ENCODE measurements around the gene NEDD9. TPM values are rescaled to one million over a fixed set of nuclear protein-coding genes. Genes with fewer than 3 reads are reported as not detected.

The NEDD9 gene
- total RNA-seq, 1 donor: 32.9 TPM

GRCh38 chr6:11212664-11213063 lies 19.8 kb downstream of the NEDD9 start:
- H3K9me3 ChIP-seq (ENCODE audit: low read depth, low read length): no peaks in the 10 kb centered on the region
- H3K79me2 ChIP-seq (ENCODE audit: insufficient read depth, low read length): peaks cover 80% of the 10 kb centered on the region
- no peaks in the 10 kb centered on the region for H3K27me3 ChIP-seq (ENCODE audit: insufficient read depth, low read length)
- peak overlapping the region; percentile 31 for H3K4me2 ChIP-seq (ENCODE audit: insufficient read depth, low read length)
- H3K4me1 ChIP-seq (ENCODE audit: insufficient read depth, low read length): peaks cover 65% of the 10 kb centered on the region
- H3K27ac ChIP-seq (ENCODE audit: low read depth, low read length): peak overlapping the region; percentile 99
- TF ChIP-seq, protein P1, sequence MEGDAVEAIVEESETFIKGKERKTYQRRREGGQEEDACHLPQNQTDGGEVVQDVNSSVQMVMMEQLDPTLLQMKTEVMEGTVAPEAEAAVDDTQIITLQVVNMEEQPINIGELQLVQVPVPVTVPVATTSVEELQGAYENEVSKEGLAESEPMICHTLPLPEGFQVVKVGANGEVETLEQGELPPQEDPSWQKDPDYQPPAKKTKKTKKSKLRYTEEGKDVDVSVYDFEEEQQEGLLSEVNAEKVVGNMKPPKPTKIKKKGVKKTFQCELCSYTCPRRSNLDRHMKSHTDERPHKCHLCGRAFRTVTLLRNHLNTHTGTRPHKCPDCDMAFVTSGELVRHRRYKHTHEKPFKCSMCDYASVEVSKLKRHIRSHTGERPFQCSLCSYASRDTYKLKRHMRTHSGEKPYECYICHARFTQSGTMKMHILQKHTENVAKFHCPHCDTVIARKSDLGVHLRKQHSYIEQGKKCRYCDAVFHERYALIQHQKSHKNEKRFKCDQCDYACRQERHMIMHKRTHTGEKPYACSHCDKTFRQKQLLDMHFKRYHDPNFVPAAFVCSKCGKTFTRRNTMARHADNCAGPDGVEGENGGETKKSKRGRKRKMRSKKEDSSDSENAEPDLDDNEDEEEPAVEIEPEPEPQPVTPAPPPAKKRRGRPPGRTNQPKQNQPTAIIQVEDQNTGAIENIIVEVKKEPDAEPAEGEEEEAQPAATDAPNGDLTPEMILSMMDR (IDR thresholded peaks at IDR 0.05; ENCODE audit: extremely low read depth, low read depth, low read length): no peak
- peaks cover 3% of the 10 kb centered on the region for H4K20me1 ChIP-seq (ENCODE audit: insufficient read depth, low read length)
- H3K4me3 ChIP-seq (ENCODE audit: insufficient read depth, low read length): no peak overlapping the region
- H2AFZ ChIP-seq (ENCODE audit: low read length): no peak overlapping the region
- H3K36me3 ChIP-seq (ENCODE audit: insufficient read depth, low read length): peaks cover 57% of the 10 kb centered on the region
- peak; percentile 88 for DNase-seq (ENCODE audit: insufficient read length, low spot score, missing footprints)

DNA sequence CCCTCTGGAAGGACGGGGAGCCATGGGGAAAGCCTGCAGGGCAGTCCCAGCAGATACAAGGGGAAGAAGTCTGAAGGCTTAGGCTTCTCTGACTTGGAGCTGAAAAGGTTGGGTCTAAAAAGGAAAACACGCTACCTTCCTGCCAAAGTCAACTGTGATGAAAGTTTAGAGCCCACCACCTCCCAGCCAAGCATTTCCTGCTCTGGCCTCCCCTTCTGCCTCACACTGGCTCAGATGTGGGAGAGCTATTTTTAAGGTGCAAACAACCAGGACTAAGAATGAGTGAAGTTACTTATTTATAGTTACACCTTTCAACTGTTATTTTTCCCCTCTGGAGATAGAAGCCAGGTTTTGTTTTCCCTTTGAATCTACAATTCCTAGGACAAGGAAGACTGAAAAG lies 21.2 kb downstream of the NEDD9 start:
- Histone ChIP-seq H4K20me1 (ENCODE audit: insufficient read depth, low read length) (peaks cover 2% of the 10 kb centered on the region), H3K79me2 (ENCODE audit: insufficient read depth, low read length) (peaks cover 68% of the 10 kb centered on the region), H3K9me3 (ENCODE audit: low read depth, low read length) (no peaks in the 10 kb centered on the region), H3K4me3 (ENCODE audit: insufficient read depth, low read length) (no peak overlapping the region), H3K27me3 (ENCODE audit: insufficient read depth, low read length) (no peaks in the 10 kb centered on the region), H3K4me2 (ENCODE audit: insufficient read depth, low read length) (no peak overlapping the region), H2AFZ (ENCODE audit: low read length) (no peak overlapping the region), H3K36me3 (ENCODE audit: insufficient read depth, low read length) (peaks cover 59% of the 10 kb centered on the region), H3K4me1 (ENCODE audit: insufficient read depth, low read length) (peaks cover 79% of the 10 kb centered on the region), H3K27ac (ENCODE audit: low read depth, low read length) (peak overlapping the region; percentile 99)
- no peak for DNase-seq (ENCODE audit: insufficient read length, low spot score, missing footprints)
- TF ChIP-seq, protein P1 (IDR thresholded peaks at IDR 0.05; ENCODE audit: extremely low read depth, low read depth, low read length): no peak

DNA sequence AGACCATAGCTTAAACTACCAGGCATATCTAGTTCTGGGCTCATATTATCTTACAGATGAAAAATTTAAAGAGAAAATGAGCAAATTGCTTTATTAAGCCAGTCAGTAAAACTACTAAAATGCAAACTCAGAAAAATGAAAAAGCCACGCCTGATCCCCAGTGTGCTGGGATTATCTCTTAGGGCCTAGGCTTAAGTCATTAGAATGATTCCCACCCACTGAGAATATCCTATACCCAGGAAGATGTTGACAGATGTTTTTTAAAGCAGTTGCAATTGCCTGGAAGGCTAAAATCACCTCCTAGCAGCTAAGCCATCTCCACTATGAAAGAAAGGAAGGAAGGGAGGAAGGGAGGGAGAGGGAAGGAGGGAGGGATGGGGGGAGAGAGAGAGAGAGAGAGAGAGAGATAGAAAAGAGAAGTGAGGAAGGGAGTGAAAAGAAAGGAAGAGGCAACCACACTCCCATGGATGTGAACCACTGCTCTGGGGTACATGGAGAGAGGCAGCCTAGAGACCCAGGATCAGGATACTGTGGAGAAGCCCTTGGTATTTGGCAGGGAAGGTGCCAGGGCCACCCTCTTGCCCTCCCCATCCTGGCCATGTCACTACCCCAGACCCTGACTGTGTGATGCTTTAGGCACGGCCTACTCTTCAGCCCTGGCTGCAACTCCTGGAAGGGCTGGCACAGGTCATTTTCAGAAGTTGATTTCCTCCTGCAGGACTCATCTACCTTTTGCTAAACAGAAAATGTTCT lies 21.9 kb downstream of the NEDD9 start:
- H3K9me3 ChIP-seq (ENCODE audit: low read depth, low read length): no peaks in the 10 kb centered on the region
- no peak for DNase-seq (ENCODE audit: insufficient read length, low spot score, missing footprints)
- H4K20me1 ChIP-seq (ENCODE audit: insufficient read depth, low read length): no peaks in the 10 kb centered on the region
- peak overlapping the region; percentile 24 for H3K4me2 ChIP-seq (ENCODE audit: insufficient read depth, low read length)
- TF ChIP-seq, protein P1 (IDR thresholded peaks at IDR 0.05; ENCODE audit: extremely low read depth, low read depth, low read length): no peak
- H2AFZ ChIP-seq (ENCODE audit: low read length): no peak overlapping the region
- no peak overlapping the region for H3K4me3 ChIP-seq (ENCODE audit: insufficient read depth, low read length)
- peak overlapping the region; percentile 99 for H3K27ac ChIP-seq (ENCODE audit: low read depth, low read length)
- H3K27me3 ChIP-seq (ENCODE audit: insufficient read depth, low read length): no peaks in the 10 kb centered on the region
- H3K79me2 ChIP-seq (ENCODE audit: insufficient read depth, low read length): peaks cover 65% of the 10 kb centered on the region
- peaks cover 78% of the 10 kb centered on the region for H3K4me1 ChIP-seq (ENCODE audit: insufficient read depth, low read length)
- H3K36me3 ChIP-seq (ENCODE audit: insufficient read depth, low read length): peaks cover 63% of the 10 kb centered on the region

DNA sequence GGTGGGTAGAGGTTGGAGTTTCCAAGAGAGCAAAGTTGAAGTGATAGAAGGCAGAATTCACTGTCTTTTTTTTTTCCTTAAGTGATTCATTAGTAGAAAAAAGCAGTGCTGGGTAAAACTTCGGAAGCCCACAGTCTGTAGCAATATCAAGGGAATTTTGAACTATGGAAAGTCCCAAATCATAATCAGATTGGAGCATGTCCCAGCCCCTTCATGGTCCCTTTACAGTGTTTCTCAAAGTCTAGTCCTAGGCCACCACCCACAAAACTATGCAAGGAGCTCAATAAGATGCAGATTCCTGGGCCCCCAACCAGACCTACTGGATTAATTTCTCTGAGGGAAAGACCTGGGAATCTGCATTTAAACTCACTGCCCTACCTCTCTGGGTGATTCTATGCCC lies 22.6 kb downstream of the NEDD9 start:
- peaks cover 64% of the 10 kb centered on the region for H3K79me2 ChIP-seq (ENCODE audit: insufficient read depth, low read length)
- peak overlapping the region; percentile 99 for H3K27ac ChIP-seq (ENCODE audit: low read depth, low read length)

More for the DNA sequence above, 22.6 kb downstream of the NEDD9 start:
- H3K4me1 ChIP-seq (ENCODE audit: insufficient read depth, low read length): peaks cover 78% of the 10 kb centered on the region
- H3K36me3 ChIP-seq (ENCODE audit: insufficient read depth, low read length): peaks cover 63% of the 10 kb centered on the region
- H2AFZ ChIP-seq (ENCODE audit: low read length): no peak overlapping the region
- H3K9me3 ChIP-seq (ENCODE audit: low read depth, low read length): no peaks in the 10 kb centered on the region
- no peak overlapping the region for H3K4me3 ChIP-seq (ENCODE audit: insufficient read depth, low read length)
- no peaks in the 10 kb centered on the region for H4K20me1 ChIP-seq (ENCODE audit: insufficient read depth, low read length)
- TF ChIP-seq, protein P1 (IDR thresholded peaks at IDR 0.05; ENCODE audit: extremely low read depth, low read depth, low read length): no peak
- peak overlapping the region; percentile 24 for H3K4me2 ChIP-seq (ENCODE audit: insufficient read depth, low read length)
- no peak for DNase-seq (ENCODE audit: insufficient read length, low spot score, missing footprints)
- no peaks in the 10 kb centered on the region for H3K27me3 ChIP-seq (ENCODE audit: insufficient read depth, low read length)
